ENCODE data around the gene GDPGP1. TPM values are rescaled to one million over a fixed set of nuclear protein-coding genes. Genes with fewer than 3 reads are reported as not detected.

The GDPGP1 gene
- total and polyA plus RNA-seq, 2 donors (not counting 1 experiment from before 2014, with no cell fraction given), result 9.3 to 10.4 TPM

GRCh38 chr15:90264671-90265070, 30.7 kb downstream of the GDPGP1 start:
- no peak for DNase-seq
- Histone ChIP-seq H3K79me2 (ENCODE audit: control insufficient read depth, insufficient read depth, low read length) (peaks cover 42% of the 10 kb centered on the region), H3K27me3 (replicated peaks in 1 of 4; ENCODE audit: control extremely low read depth in 1 of 4, control insufficient read depth in 3 of 4, insufficient read depth in 4 of 4, low read length in 3 of 4) (no peaks in the 10 kb centered on the region), H4K20me1 (ENCODE audit: control insufficient read depth, insufficient read depth, low read length, poor library complexity, severe bottlenecking) (peaks cover 24% of the 10 kb centered on the region), H3K9me3 (ENCODE audit: control extremely low read depth in 1 of 3, control insufficient read depth in 2 of 3, insufficient read depth in 1 of 3, low read length in 2 of 3) (no peaks in the 10 kb centered on the region), H3K27ac (ENCODE audit: low read length in 2 of 2) (peak overlapping the region; percentile 95 to 99), H3K4me2 (replicated peaks; ENCODE audit: low read depth, low read length, poor library complexity, severe bottlenecking) (peak overlapping the region; percentile 82), H3K4me3 (ENCODE audit: control extremely low read depth in 1 of 5, extremely low read depth in 1 of 5, insufficient read depth in 1 of 5, low read depth in 2 of 5, low read length in 4 of 5) (peak overlapping the region; percentile 57 to 82 (median 76)), H3K36me3 (replicated peaks in 1 of 2; ENCODE audit: control extremely low read depth in 1 of 2, control insufficient read depth in 1 of 2, extremely low read depth in 1 of 2, insufficient read depth in 2 of 2, low read length in 1 of 2) (peaks cover 0 to 17% of the 10 kb centered on the region in 2 experiments), H2AFZ (ENCODE audit: insufficient read depth, low read depth, low read length, poor library complexity, severe bottlenecking) (peak overlapping the region; percentile 96), H3K9ac (ENCODE audit: low read length) (peak overlapping the region; percentile 83), H3K4me1 (ENCODE audit: control insufficient read depth in 2 of 2, insufficient read depth in 2 of 2, low read length in 2 of 2) (peaks cover 36 to 38% of the 10 kb centered on the region in 2 donors)
- intact Hi-C loops (cut with micrococcal nuclease), result loop anchor here (1.0 to 2.0 kb wide), 4 partner anchors 15 to 452 kb away; partner anchors contain the start of genes BLM, GDPGP1 and TTLL13
- H3K9me3 Mint-ChIP-seq (ENCODE audit: insufficient read depth), result no peaks in the 10 kb centered on the region
- no peak for TF ChIP-seq EZH2 (IDR thresholded peaks at IDR 0.05; ENCODE audit: borderline replicate concordance, insufficient read depth, low read depth, low read length, poor library complexity, severe bottlenecking)
- peak overlapping the region; percentile 95 for H3K4me3 Mint-ChIP-seq
- peaks cover 46% of the 10 kb centered on the region for H3K4me1 Mint-ChIP-seq
- ChIA-PET CTCF (no interaction called here), POLR2A (interaction anchor here (0.5 kb wide), 1 partner anchor 13 kb away, joined by 3 read pairs; no protein-coding TSS in a partner anchor)
- H3K27me3 Mint-ChIP-seq, result no peaks in the 10 kb centered on the region
- 47% methylated on average over 4 of the region's 4 CpGs for WGBS (ENCODE audit: insufficient coverage)
- H3K27ac Mint-ChIP-seq, result peak overlapping the region; percentile 98
- ATAC-seq (ENCODE audit: low read depth), result no peak

- Mint-ChIP-seq H3K9me3 (ENCODE audit: insufficient read depth) (no peaks in the 10 kb centered on the region), H3K27me3 (no peaks in the 10 kb centered on the region), H3K4me3 (peak within 1 kb of the TSS; percentile 95), H3K4me1 (peaks cover 52% of the 10 kb centered on the region), H3K27ac (peak within 1 kb of the TSS; percentile 98)
- peaks cover 36 to 38% of the 10 kb centered on the region in 2 donors for H3K4me1 ChIP-seq (ENCODE audit: control insufficient read depth in 2 of 2, insufficient read depth in 2 of 2, low read length in 2 of 2)
- no peaks in the 10 kb centered on the region for H3K27me3 ChIP-seq (replicated peaks in 1 of 4; ENCODE audit: control extremely low read depth in 1 of 4, control insufficient read depth in 3 of 4, insufficient read depth in 4 of 4, low read length in 3 of 4)
- peaks cover 0 to 23% of the 10 kb centered on the region in 2 experiments for H3K36me3 ChIP-seq (replicated peaks in 1 of 2; ENCODE audit: control extremely low read depth in 1 of 2, control insufficient read depth in 1 of 2, extremely low read depth in 1 of 2, insufficient read depth in 2 of 2, low read length in 1 of 2)
- ChIA-PET CTCF (interaction anchor here (1.0 to 1.6 kb wide), 4 partner anchors 22 to 104 kb away, joined by 3 to 9 read pairs (median 4); partner anchors contain the start of genes CIB1 and GDPGP1), POLR2A (interaction anchor here (0.6 to 1.4 kb wide), 4 partner anchors 32 to 136 kb away, joined by 4 to 14 read pairs (median 10); partner anchors contain the start of genes CIB1 and GDPGP1)
- ATAC-seq (ENCODE audit: low read depth) (peak; percentile 86), DNase-seq (peak; percentile 97)
- H3K27ac ChIP-seq (ENCODE audit: low read length in 2 of 2), result peak within 1 kb of the TSS; percentile 95 to 99
- TF ChIP-seq CTCF (IDR thresholded peaks at IDR 0.05), result no peak
- no peak for TF ChIP-seq EZH2 (IDR thresholded peaks at IDR 0.05; ENCODE audit: borderline replicate concordance, insufficient read depth, low read depth, low read length, poor library complexity, severe bottlenecking)
- peak within 1 kb of the TSS; percentile 96 for H2AFZ ChIP-seq (ENCODE audit: insufficient read depth, low read depth, low read length, poor library complexity, severe bottlenecking)
- H3K9ac ChIP-seq (ENCODE audit: low read length), result peak within 1 kb of the TSS; percentile 83
- intact Hi-C loops (cut with micrococcal nuclease), result loop anchor here (1.0 to 2.0 kb wide), 4 partner anchors 16 to 451 kb away; partner anchors contain the start of genes BLM, GDPGP1 and TTLL13
- H3K4me3 ChIP-seq (ENCODE audit: control extremely low read depth in 1 of 5, extremely low read depth in 1 of 5, insufficient read depth in 1 of 5, low read depth in 2 of 5, low read length in 4 of 5), result peak within 1 kb of the TSS; percentile 69 to 83 (median 79)
- under 1% methylated on average over 59 of the region's 59 CpGs for WGBS (ENCODE audit: insufficient coverage)
- H3K79me2 ChIP-seq (ENCODE audit: control insufficient read depth, insufficient read depth, low read length), result peaks cover 50% of the 10 kb centered on the region
- peaks cover 32% of the 10 kb centered on the region for H4K20me1 ChIP-seq (ENCODE audit: control insufficient read depth, insufficient read depth, low read length, poor library complexity, severe bottlenecking)
- peak within 1 kb of the TSS; percentile 82 for H3K4me2 ChIP-seq (replicated peaks; ENCODE audit: low read depth, low read length, poor library complexity, severe bottlenecking)
- H3K9me3 ChIP-seq (ENCODE audit: control extremely low read depth in 1 of 3, control insufficient read depth in 2 of 3, insufficient read depth in 1 of 3, low read length in 2 of 3), result no peaks in the 10 kb centered on the region
Observed at GRCh38 chr15:90265271-90266060, 31.5 kb downstream of the GDPGP1 start, which contains the start of gene NGRN. Gene NGRN, plus strand, starts transcription at chr15:90265672. Its CDS starts 41 bp downstream, at chr15:90265713.
